ENCODE results near the gene ATXN7L1. TPM values are rescaled to one million over a fixed set of nuclear protein-coding genes. Genes with fewer than 3 reads are reported as not detected.

The ATXN7L1 gene
- total RNA-seq, 1 experiment from 2014 or later: 29.9 TPM

DNA sequence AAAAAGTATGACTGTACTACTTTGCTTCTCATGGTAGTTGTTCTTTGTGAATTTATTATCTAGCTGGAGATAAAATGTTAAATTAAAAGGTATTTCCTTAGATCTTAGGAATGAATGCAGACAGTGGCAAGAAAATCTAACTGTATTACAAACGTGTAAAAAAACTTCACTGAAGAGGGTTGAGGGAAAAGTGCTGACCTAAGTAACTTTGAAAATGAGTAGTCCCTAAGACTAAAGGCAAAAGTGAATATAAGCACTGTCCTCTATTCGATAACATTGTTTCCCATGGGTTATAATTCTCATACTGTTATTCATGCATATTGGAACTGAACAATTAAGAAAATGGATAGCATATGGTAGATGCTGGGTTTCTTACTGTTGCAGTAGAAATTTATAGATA lies 148.4 kb downstream of the ATXN7L1 start:
- CTCF ChIA-PET: no interaction called here
- intact Hi-C loops (cut with micrococcal nuclease; ENCODE audit: unreplicated experiment): no loop called here
- Histone ChIP-seq H3K4me1 (ENCODE audit: insufficient read depth, low read length, poor library complexity, severe bottlenecking) (no peaks in the 10 kb centered on the region), H3K27ac (ENCODE audit: low read depth, low read length, poor library complexity, severe bottlenecking) (no peak overlapping the region), H3K36me3 (ENCODE audit: insufficient read depth, low read length, poor library complexity, severe bottlenecking) (no peaks in the 10 kb centered on the region), H3K27me3 (replicated peaks; ENCODE audit: insufficient read depth, low read depth, low read length, poor library complexity) (no peaks in the 10 kb centered on the region), H3K4me3 (ENCODE audit: low read depth, low read length, poor library complexity, severe bottlenecking) (no peak overlapping the region), H3K9me3 (ENCODE audit: low read depth, low read length, poor library complexity, severe bottlenecking) (no peaks in the 10 kb centered on the region)
- TF ChIP-seq, protein P1, sequence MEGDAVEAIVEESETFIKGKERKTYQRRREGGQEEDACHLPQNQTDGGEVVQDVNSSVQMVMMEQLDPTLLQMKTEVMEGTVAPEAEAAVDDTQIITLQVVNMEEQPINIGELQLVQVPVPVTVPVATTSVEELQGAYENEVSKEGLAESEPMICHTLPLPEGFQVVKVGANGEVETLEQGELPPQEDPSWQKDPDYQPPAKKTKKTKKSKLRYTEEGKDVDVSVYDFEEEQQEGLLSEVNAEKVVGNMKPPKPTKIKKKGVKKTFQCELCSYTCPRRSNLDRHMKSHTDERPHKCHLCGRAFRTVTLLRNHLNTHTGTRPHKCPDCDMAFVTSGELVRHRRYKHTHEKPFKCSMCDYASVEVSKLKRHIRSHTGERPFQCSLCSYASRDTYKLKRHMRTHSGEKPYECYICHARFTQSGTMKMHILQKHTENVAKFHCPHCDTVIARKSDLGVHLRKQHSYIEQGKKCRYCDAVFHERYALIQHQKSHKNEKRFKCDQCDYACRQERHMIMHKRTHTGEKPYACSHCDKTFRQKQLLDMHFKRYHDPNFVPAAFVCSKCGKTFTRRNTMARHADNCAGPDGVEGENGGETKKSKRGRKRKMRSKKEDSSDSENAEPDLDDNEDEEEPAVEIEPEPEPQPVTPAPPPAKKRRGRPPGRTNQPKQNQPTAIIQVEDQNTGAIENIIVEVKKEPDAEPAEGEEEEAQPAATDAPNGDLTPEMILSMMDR (conservative IDR thresholded peaks at IDR 0.05; ENCODE audit: low read depth, low read length): no peak
- TF ChIP-seq EZH2 (IDR thresholded peaks at IDR 0.05; ENCODE audit: borderline replicate concordance, low read depth, low read length, poor library complexity, severe bottlenecking): no peak
- POLR2A ChIA-PET (ENCODE audit: low non-redundant PET): no interaction called here
- no TSS peak for BruUV-seq (replicated peaks)
- no peak for DNase-seq (ENCODE audit: low spot score)

DNA sequence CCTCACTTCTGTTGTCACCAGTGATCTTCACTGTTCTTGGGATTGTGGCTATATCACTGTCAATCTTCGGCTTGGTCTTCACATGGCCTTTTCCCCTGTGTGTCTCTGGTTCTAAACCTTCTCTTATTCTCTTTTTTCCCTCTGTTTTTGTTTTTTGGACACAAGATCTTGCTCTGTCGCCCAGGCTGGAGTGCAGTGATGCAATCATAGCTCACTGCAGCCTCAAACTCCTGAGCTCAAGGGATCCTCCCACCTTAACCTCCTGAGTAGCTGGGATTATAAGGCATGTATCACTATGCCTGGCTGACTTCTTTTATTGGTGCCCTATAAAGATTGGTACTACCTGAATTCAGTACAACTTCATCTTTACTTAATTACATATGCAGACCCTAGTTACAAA lies 151.7 kb downstream of the ATXN7L1 start:
- Histone ChIP-seq H3K4me1 (ENCODE audit: insufficient read depth, low read length, poor library complexity, severe bottlenecking) (peaks cover 4% of the 10 kb centered on the region), H3K4me3 (ENCODE audit: low read depth, low read length, poor library complexity, severe bottlenecking) (no peak overlapping the region), H3K9me3 (ENCODE audit: low read depth, low read length, poor library complexity, severe bottlenecking) (no peaks in the 10 kb centered on the region), H3K27me3 (replicated peaks; ENCODE audit: insufficient read depth, low read depth, low read length, poor library complexity) (no peaks in the 10 kb centered on the region), H3K36me3 (ENCODE audit: insufficient read depth, low read length, poor library complexity, severe bottlenecking) (no peaks in the 10 kb centered on the region), H3K27ac (ENCODE audit: low read depth, low read length, poor library complexity, severe bottlenecking) (no peak overlapping the region)
- TF ChIP-seq, protein P1 (conservative IDR thresholded peaks at IDR 0.05; ENCODE audit: low read depth, low read length): no peak
- no peak for TF ChIP-seq EZH2 (IDR thresholded peaks at IDR 0.05; ENCODE audit: borderline replicate concordance, low read depth, low read length, poor library complexity, severe bottlenecking)
- POLR2A ChIA-PET (ENCODE audit: low non-redundant PET): interaction anchor here (0.5 kb wide), 1 partner anchor 375 kb away, joined by 8 read pairs; no protein-coding TSS in a partner anchor
- CTCF ChIA-PET: no interaction called here
- DNase-seq (ENCODE audit: low spot score): no peak
- BruUV-seq (replicated peaks): no TSS peak
- intact Hi-C loops (cut with micrococcal nuclease; ENCODE audit: unreplicated experiment): no loop called here

DNA sequence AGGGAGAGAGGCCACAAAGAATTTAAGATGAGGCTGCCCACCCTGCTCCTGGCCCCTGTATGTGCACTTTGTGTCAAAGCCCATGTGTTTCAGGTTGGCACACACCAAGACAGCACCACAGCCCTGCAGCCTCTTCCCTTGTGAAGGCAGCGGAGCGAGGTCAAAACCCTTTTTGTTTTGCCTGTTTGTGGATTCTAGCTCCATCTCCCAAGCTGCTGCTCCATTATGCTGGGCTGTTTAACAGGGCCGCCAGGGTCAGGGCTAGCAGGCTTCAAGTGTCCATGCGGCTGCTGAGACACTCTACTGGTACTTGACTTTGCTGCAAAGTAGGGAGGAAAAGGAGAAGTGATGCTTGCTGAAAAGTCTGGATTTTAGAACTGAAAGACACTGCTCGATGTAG lies 152.8 kb downstream of the ATXN7L1 start:
- no TSS peak for BruUV-seq (replicated peaks)
- intact Hi-C loops (cut with micrococcal nuclease; ENCODE audit: unreplicated experiment): no loop called here
- no peak for DNase-seq (ENCODE audit: low spot score)
- Histone ChIP-seq H3K4me1 (ENCODE audit: insufficient read depth, low read length, poor library complexity, severe bottlenecking) (peaks cover 7% of the 10 kb centered on the region), H3K27ac (ENCODE audit: low read depth, low read length, poor library complexity, severe bottlenecking) (no peak overlapping the region), H3K27me3 (replicated peaks; ENCODE audit: insufficient read depth, low read depth, low read length, poor library complexity) (no peaks in the 10 kb centered on the region), H3K9me3 (ENCODE audit: low read depth, low read length, poor library complexity, severe bottlenecking) (no peaks in the 10 kb centered on the region), H3K36me3 (ENCODE audit: insufficient read depth, low read length, poor library complexity, severe bottlenecking) (no peaks in the 10 kb centered on the region), H3K4me3 (ENCODE audit: low read depth, low read length, poor library complexity, severe bottlenecking) (no peak overlapping the region)
- ChIA-PET CTCF (no interaction called here), POLR2A (ENCODE audit: low non-redundant PET) (no interaction called here)
- no peak for TF ChIP-seq EZH2 (IDR thresholded peaks at IDR 0.05; ENCODE audit: borderline replicate concordance, low read depth, low read length, poor library complexity, severe bottlenecking)
- TF ChIP-seq, protein P1 (conservative IDR thresholded peaks at IDR 0.05; ENCODE audit: low read depth, low read length): no peak
